Measurements from ENCODE around the gene OGFOD2.

The OGFOD2 gene

GRCh38 chr12:122964439-122965257 is 10.4 kb upstream of the OGFOD2 start:
- Histone ChIP-seq H3K27me3 (ENCODE audit: control insufficient read depth in 2 of 2, insufficient read depth in 2 of 2, low read length in 2 of 2) (no peaks in the 10 kb centered on the region), H3K4me1 (ENCODE audit: control insufficient read depth in 2 of 2, insufficient read depth in 2 of 2, low read length in 2 of 2) (peaks cover 29 to 30% of the 10 kb centered on the region in 2 donors), H3K27ac (ENCODE audit: low read depth in 2 of 2, low read length in 2 of 2) (no peak overlapping the region), H3K9me3 (ENCODE audit: control insufficient read depth in 2 of 2, low read length in 2 of 2) (no peaks in the 10 kb centered on the region), H3K9ac (ENCODE audit: low read depth in 1 of 2, low read length in 2 of 2) (no peak overlapping the region), H3K4me3 (ENCODE audit: low read length in 2 of 2) (no peak overlapping the region), H3K36me3 (ENCODE audit: control insufficient read depth in 2 of 2, insufficient read depth in 2 of 2, low read length in 2 of 2) (no peaks in the 10 kb centered on the region)

DNA sequence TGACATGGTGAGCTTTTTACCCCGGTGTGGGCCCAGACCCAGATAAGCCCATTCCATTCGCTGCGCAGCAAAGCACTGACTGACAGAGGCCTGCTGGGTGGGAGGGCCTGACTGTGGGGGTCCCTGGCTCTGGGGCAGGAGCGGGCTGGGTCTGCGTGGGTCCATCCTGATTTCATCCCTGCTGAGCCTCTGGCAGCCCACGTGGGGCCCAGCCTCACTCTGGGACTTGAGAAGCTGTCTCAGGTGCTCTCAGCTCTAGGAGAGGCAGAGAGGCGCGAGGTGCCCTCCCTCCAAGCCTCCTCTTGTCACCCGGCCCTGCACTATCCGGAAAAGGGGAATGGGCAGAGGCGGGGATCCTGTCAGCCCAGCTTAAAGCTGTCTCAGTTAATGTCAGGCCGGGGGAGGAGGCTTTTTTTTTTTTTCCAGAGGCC is 9.7 kb upstream of the OGFOD2 start:
- no peaks in the 10 kb centered on the region for H3K9me3 ChIP-seq (ENCODE audit: control insufficient read depth in 2 of 2, low read length in 2 of 2)
- no peak overlapping the region for H3K9ac ChIP-seq (ENCODE audit: low read depth in 1 of 2, low read length in 2 of 2)
- no peaks in the 10 kb centered on the region for H3K36me3 ChIP-seq (ENCODE audit: control insufficient read depth in 2 of 2, insufficient read depth in 2 of 2, low read length in 2 of 2)
- H3K4me1 ChIP-seq (ENCODE audit: control insufficient read depth in 2 of 2, insufficient read depth in 2 of 2, low read length in 2 of 2): peaks cover 29 to 30% of the 10 kb centered on the region in 2 donors
- peak overlapping the region in 1 of 2 donors; percentile 75 for H3K4me3 ChIP-seq (ENCODE audit: low read length in 2 of 2)
- H3K27ac ChIP-seq (ENCODE audit: low read depth in 2 of 2, low read length in 2 of 2): no peak overlapping the region
- no peaks in the 10 kb centered on the region for H3K27me3 ChIP-seq (ENCODE audit: control insufficient read depth in 2 of 2, insufficient read depth in 2 of 2, low read length in 2 of 2)

DNA sequence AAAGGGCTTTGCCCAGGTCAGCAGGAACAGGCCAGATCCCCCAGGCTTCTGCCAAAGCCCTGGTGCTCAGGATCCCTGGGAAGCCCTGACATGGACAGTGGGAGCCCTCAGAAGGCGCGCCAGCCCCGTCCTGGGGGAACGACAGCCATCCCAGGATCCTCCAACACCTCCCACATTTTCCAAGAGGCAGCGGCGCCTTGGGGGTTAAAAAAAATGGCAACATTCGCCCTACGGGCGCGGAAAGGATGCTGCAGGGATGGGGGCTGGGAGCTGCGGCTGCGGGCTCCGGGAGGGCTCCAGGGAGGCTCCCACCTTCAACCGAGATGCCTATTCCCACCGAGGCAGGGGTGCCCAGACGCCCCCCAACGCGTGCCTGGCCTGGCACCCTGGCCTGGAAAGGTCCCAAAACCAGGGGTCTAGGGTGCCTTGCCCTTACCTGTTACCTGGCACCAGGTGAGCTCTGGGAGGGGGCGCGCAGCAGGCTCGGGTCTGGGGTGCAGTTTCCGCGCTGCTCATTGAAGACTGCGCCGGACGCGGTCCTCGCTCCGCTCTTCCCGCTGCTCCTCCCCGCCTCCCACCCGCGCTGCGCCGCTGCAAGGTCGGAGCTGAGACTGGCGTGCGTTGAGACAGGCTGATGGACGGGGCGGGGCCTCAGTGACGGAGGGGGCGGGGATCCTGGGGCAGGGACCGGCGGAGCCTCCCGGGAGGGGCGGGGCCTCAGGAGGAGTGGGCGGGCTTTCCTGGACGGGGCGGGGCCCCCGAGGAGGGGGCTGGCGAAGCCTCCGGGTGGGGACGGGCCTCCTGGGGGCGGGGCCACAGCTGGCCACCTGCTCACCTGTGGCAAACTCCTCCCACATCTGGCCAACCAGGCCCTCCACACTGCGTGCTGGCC is 8.9 kb upstream of the OGFOD2 start, which contains the start of gene ABCB9:
TSS of gene ABCB9 (minus strand) at position 613 of the 892 bp plus-strand sequence. CDS start 6,228 bp downstream, outside the sequence.
- peak within 1 kb of the TSS in 1 of 2 donors; percentile 48 for H3K27ac ChIP-seq (ENCODE audit: low read depth in 2 of 2, low read length in 2 of 2)
- peak within 1 kb of the TSS; percentile 52 to 61 for H3K9ac ChIP-seq (ENCODE audit: low read depth in 1 of 2, low read length in 2 of 2)
- H3K4me3 ChIP-seq (ENCODE audit: low read length in 2 of 2): peak within 1 kb of the TSS; percentile 61 to 75
- H3K36me3 ChIP-seq (ENCODE audit: control insufficient read depth in 2 of 2, insufficient read depth in 2 of 2, low read length in 2 of 2): no peaks in the 10 kb centered on the region
- no peaks in the 10 kb centered on the region for H3K9me3 ChIP-seq (ENCODE audit: control insufficient read depth in 2 of 2, low read length in 2 of 2)
- H3K27me3 ChIP-seq (ENCODE audit: control insufficient read depth in 2 of 2, insufficient read depth in 2 of 2, low read length in 2 of 2): no peaks in the 10 kb centered on the region
- peaks cover 29% of the 10 kb centered on the region in 2 donors for H3K4me1 ChIP-seq (ENCODE audit: control insufficient read depth in 2 of 2, insufficient read depth in 2 of 2, low read length in 2 of 2)

DNA sequence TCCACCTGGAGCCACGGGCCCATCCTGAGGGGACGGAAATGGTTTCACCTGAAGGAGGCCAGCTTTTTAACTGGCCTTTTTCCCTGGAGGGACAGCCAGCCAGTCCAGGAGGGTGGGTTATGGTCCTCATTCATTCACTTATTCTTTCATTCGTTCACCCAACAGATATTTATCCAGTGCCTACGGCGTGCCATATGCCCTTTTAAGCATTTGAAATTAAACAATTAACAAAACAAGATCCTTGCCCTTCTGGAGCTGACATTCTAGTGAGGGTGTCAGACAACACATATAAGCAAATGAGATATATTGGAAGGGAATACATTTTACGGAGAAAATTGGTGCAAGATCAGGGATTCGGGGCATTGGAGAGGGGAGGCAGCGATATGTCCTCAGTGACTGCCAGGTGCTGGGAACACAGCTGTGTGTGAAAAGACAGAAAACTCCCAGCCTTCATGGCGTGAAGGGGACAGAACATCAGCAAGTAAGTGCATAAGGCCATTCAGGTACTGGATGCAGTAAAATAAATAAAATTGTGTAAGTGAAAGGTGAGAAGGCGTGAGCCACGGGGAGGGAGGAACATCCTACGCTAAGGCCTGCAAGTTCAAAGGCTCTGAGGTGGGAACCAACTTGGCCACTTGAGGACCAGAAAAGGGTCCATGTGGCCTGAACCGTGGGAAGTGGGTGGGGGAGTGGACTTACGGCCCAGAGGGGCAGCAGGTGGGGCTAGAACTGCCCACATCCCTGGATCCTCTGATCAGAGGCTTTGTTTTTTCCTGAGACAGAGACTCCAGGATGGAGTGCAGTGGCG is 8.1 kb upstream of the OGFOD2 start:
- peak overlapping the region; percentile 37 to 40 for H3K4me3 ChIP-seq (ENCODE audit: low read length in 2 of 2)
- no peaks in the 10 kb centered on the region for H3K36me3 ChIP-seq (ENCODE audit: control insufficient read depth in 2 of 2, insufficient read depth in 2 of 2, low read length in 2 of 2)
- no peak overlapping the region for H3K27ac ChIP-seq (ENCODE audit: low read depth in 2 of 2, low read length in 2 of 2)
- no peak overlapping the region for H3K9ac ChIP-seq (ENCODE audit: low read depth in 1 of 2, low read length in 2 of 2)
- H3K27me3 ChIP-seq (ENCODE audit: control insufficient read depth in 2 of 2, insufficient read depth in 2 of 2, low read length in 2 of 2): no peaks in the 10 kb centered on the region
- peaks cover 21 to 22% of the 10 kb centered on the region in 2 donors for H3K4me1 ChIP-seq (ENCODE audit: control insufficient read depth in 2 of 2, insufficient read depth in 2 of 2, low read length in 2 of 2)
- no peaks in the 10 kb centered on the region for H3K9me3 ChIP-seq (ENCODE audit: control insufficient read depth in 2 of 2, low read length in 2 of 2)

DNA sequence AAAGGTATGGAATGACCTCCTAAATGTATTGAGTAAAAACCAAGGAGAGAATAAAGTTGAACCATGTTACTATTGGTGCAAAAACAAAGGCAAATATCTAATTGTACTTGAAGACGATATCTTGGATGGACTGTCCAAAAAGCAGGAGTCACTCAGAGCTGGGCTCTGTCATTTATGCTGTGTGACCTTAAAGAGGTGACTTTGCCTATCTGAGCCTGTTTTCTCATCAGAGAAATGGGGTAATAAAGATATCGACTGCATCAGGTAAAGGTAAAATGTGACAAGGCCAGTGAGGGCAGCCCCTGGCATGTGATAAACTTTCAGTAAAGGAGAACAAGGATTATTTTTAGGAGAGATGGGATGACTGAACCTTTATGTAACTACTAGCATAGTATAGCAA is 6.9 kb upstream of the OGFOD2 start:
- Histone ChIP-seq H3K27me3 (ENCODE audit: control insufficient read depth in 2 of 2, insufficient read depth in 2 of 2, low read length in 2 of 2) (no peaks in the 10 kb centered on the region), H3K4me1 (ENCODE audit: control insufficient read depth in 2 of 2, insufficient read depth in 2 of 2, low read length in 2 of 2) (peaks cover 12 to 17% of the 10 kb centered on the region in 2 donors), H3K36me3 (ENCODE audit: control insufficient read depth in 2 of 2, insufficient read depth in 2 of 2, low read length in 2 of 2) (no peaks in the 10 kb centered on the region), H3K4me3 (ENCODE audit: low read length in 2 of 2) (no peak overlapping the region), H3K9ac (ENCODE audit: low read depth in 1 of 2, low read length in 2 of 2) (no peak overlapping the region), H3K9me3 (ENCODE audit: control insufficient read depth in 2 of 2, low read length in 2 of 2) (no peaks in the 10 kb centered on the region), H3K27ac (ENCODE audit: low read depth in 2 of 2, low read length in 2 of 2) (no peak overlapping the region)

- Histone ChIP-seq H3K9ac (ENCODE audit: low read depth in 1 of 2, low read length in 2 of 2) (no peak overlapping the region), H3K36me3 (ENCODE audit: control insufficient read depth in 2 of 2, insufficient read depth in 2 of 2, low read length in 2 of 2) (no peaks in the 10 kb centered on the region), H3K27me3 (ENCODE audit: control insufficient read depth in 2 of 2, insufficient read depth in 2 of 2, low read length in 2 of 2) (no peaks in the 10 kb centered on the region), H3K4me1 (ENCODE audit: control insufficient read depth in 2 of 2, insufficient read depth in 2 of 2, low read length in 2 of 2) (peaks cover 17 to 20% of the 10 kb centered on the region in 2 donors), H3K9me3 (ENCODE audit: control insufficient read depth in 2 of 2, low read length in 2 of 2) (no peaks in the 10 kb centered on the region), H3K27ac (ENCODE audit: low read depth in 2 of 2, low read length in 2 of 2) (no peak overlapping the region), H3K4me3 (ENCODE audit: low read length in 2 of 2) (no peak overlapping the region)
These were observed 5.4 kb upstream of the OGFOD2 start for GRCh38 chr12:122969676-122970075.

DNA sequence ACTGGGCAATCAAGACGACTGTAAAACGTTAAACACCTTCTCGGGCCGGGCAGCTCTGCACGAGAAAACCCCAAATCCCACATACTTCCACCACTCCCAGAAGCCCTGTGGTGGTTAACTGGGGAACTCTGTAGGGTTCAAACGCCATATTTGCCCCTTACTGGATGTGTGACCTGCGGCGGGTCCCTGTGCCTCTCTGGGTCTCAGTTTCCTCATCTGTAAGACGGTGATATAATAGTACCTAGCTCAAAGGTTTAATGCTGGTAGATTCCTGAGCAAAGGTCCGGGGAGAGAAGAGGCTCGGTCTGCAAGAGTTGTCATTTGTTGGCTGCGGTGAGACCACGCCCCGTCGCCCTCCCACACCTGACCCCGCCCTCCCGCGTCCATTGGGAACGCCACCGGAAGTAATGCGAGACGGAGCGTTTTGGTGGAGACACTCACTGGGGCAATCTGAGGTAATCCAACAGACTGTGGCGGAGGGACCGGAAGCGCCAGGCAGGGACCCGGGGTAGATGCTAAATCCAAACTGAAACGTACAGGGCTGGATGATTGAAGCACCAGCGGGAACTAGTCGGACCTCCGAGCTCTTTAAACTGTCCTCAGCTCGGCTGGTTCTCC is 661 bp upstream of the OGFOD2 start:
- Histone ChIP-seq H3K4me1 (ENCODE audit: control insufficient read depth in 2 of 2, insufficient read depth in 2 of 2, low read length in 2 of 2) (peaks cover 18 to 27% of the 10 kb centered on the region in 2 donors), H3K9ac (ENCODE audit: low read depth in 1 of 2, low read length in 2 of 2) (peak overlapping the region; percentile 88 to 98), H3K36me3 (ENCODE audit: control insufficient read depth in 2 of 2, insufficient read depth in 2 of 2, low read length in 2 of 2) (peaks cover 0 to 5% of the 10 kb centered on the region in 2 donors), H3K4me3 (ENCODE audit: low read length in 2 of 2) (peak overlapping the region; percentile 96 to 98), H3K9me3 (ENCODE audit: control insufficient read depth in 2 of 2, low read length in 2 of 2) (no peaks in the 10 kb centered on the region), H3K27me3 (ENCODE audit: control insufficient read depth in 2 of 2, insufficient read depth in 2 of 2, low read length in 2 of 2) (no peaks in the 10 kb centered on the region), H3K27ac (ENCODE audit: low read depth in 2 of 2, low read length in 2 of 2) (peak overlapping the region; percentile 96 to 99)

DNA sequence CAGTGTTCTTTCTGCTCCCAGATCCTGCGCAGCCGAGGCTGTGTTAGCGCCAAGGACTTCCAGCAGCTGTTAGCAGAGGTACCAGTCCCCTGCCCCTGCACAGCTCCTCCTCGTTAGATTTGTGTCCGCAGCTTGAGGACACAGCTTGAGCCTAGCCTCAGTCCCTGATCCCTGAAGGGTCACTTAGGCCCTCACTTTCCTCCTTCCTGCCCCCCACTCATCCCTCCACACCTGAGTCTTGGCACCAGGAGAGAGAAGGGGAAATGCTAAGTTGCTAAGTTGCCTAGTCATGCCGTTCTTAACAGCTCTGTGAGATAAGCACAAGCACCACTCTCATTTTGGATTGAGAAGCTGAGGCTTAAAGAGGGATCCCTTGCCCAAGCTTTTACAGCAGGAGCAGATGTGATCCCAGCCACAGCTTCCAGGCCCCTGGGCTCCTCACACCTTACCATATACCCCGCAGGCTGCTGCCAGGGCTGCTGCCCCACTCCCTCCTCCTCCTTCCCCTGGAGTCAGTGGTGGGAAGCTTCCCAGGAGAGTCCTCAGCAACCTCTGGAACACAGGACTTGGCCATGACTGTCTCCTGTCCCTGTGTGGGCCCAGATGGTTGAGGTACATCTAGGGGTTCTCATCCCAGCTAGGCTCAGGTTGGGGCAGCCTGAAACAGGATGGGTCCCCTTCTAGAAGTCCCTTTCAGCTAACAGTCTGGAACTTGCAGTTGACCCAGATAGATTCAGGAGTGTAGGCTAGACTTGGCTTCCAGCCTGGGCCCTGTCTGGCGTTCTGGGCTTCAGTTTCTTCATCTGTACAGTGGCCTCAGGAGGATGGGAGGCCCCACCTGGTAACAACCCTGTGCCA is 975 bp downstream of the OGFOD2 start:
- Histone ChIP-seq H3K9ac (ENCODE audit: low read depth in 1 of 2, low read length in 2 of 2) (peak overlapping the region; percentile 88 to 98), H3K27ac (ENCODE audit: low read depth in 2 of 2, low read length in 2 of 2) (peak overlapping the region in 1 of 2 donors; percentile 99), H3K4me1 (ENCODE audit: control insufficient read depth in 2 of 2, insufficient read depth in 2 of 2, low read length in 2 of 2) (peaks cover 24 to 33% of the 10 kb centered on the region in 2 donors), H3K27me3 (ENCODE audit: control insufficient read depth in 2 of 2, insufficient read depth in 2 of 2, low read length in 2 of 2) (no peaks in the 10 kb centered on the region), H3K9me3 (ENCODE audit: control insufficient read depth in 2 of 2, low read length in 2 of 2) (no peaks in the 10 kb centered on the region), H3K36me3 (ENCODE audit: control insufficient read depth in 2 of 2, insufficient read depth in 2 of 2, low read length in 2 of 2) (peaks cover 0 to 5% of the 10 kb centered on the region in 2 donors), H3K4me3 (ENCODE audit: low read length in 2 of 2) (peak overlapping the region; percentile 96 to 98)

DNA sequence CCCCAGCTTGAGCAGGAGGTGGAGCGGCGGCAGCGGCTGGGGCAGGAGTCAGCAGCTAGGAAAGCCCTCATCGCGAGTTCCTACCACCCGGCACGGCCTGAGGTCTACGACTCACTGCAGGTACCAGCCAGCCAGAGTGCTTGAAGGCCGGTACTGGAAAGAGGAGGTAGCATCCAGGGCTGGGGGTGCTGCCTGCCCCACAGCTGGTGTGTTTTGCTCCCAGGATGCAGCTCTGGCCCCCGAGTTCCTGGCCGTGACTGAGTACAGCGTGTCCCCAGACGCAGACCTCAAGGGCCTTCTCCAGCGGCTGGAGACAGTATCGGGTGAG is 1.6 kb downstream of the OGFOD2 start:
- peak overlapping the region in 1 of 2 donors; percentile 88 for H3K9ac ChIP-seq (ENCODE audit: low read depth in 1 of 2, low read length in 2 of 2)
- no peaks in the 10 kb centered on the region for H3K9me3 ChIP-seq (ENCODE audit: control insufficient read depth in 2 of 2, low read length in 2 of 2)
- H3K27ac ChIP-seq (ENCODE audit: low read depth in 2 of 2, low read length in 2 of 2): no peak overlapping the region
- no peaks in the 10 kb centered on the region for H3K27me3 ChIP-seq (ENCODE audit: control insufficient read depth in 2 of 2, insufficient read depth in 2 of 2, low read length in 2 of 2)
- peaks cover 29 to 39% of the 10 kb centered on the region in 2 donors for H3K4me1 ChIP-seq (ENCODE audit: control insufficient read depth in 2 of 2, insufficient read depth in 2 of 2, low read length in 2 of 2)
- H3K36me3 ChIP-seq (ENCODE audit: control insufficient read depth in 2 of 2, insufficient read depth in 2 of 2, low read length in 2 of 2): peaks cover 0 to 5% of the 10 kb centered on the region in 2 donors
- no peak overlapping the region for H3K4me3 ChIP-seq (ENCODE audit: low read length in 2 of 2)
